ENCODE data around the gene TMEM205.
A peak's percentile ranks its signal among the peaks of the same experiment; 100 is the strongest.
"Not testable (repeated sequence)": the region's sequence is repeated elsewhere in the genome, so short reads cannot be mapped to it uniquely, and the experiment has no call there.

Gene TMEM205

GRCh38 chr19:11320278-11320995 lies 25.6 kb downstream of the TMEM205 start:
- not testable (repeated sequence) for H3K9me3 ChIP-seq (replicated peaks; ENCODE audit: low read length); H3K4me3 ChIP-seq (ENCODE audit: low read length); H3K27me3 ChIP-seq (ENCODE audit: control insufficient read depth, insufficient read depth, low read length); H3K4me2 ChIP-seq (ENCODE audit: low read length); H3K9ac ChIP-seq (ENCODE audit: low read depth, low read length); H3K36me3 ChIP-seq (ENCODE audit: insufficient read depth, low read length)
- H3K4me1 ChIP-seq (ENCODE audit: control insufficient read depth, insufficient read depth, low read length): peaks cover 16% of the 10 kb centered on the region

GRCh38 chr19:11306337-11306736 lies 39.7 kb downstream of the TMEM205 start:
- H3K9me3 ChIP-seq (replicated peaks; ENCODE audit: low read length): no peaks in the 10 kb centered on the region
- H3K4me2 ChIP-seq (ENCODE audit: low read length): no peak overlapping the region
- H3K27me3 ChIP-seq (ENCODE audit: control insufficient read depth, insufficient read depth, low read length): peaks cover 8% of the 10 kb centered on the region
- no peaks in the 10 kb centered on the region for H3K4me1 ChIP-seq (ENCODE audit: control insufficient read depth, insufficient read depth, low read length)
- H3K36me3 ChIP-seq (ENCODE audit: insufficient read depth, low read length): no peaks in the 10 kb centered on the region
- H3K9ac ChIP-seq (ENCODE audit: low read depth, low read length): no peak overlapping the region
- no peak overlapping the region for H3K4me3 ChIP-seq (ENCODE audit: low read length)

GRCh38 chr19:11304936-11305335 lies 41.1 kb downstream of the TMEM205 start:
- Histone ChIP-seq H3K9me3 (replicated peaks; ENCODE audit: low read length) (no peaks in the 10 kb centered on the region), H3K36me3 (ENCODE audit: insufficient read depth, low read length) (no peaks in the 10 kb centered on the region), H3K4me1 (ENCODE audit: control insufficient read depth, insufficient read depth, low read length) (no peaks in the 10 kb centered on the region), H3K4me3 (ENCODE audit: low read length) (no peak overlapping the region), H3K27me3 (ENCODE audit: control insufficient read depth, insufficient read depth, low read length) (peaks cover 19% of the 10 kb centered on the region), H3K4me2 (ENCODE audit: low read length) (no peak overlapping the region), H3K9ac (ENCODE audit: low read depth, low read length) (no peak overlapping the region)

GRCh38 chr19:11300811-11301120 lies 45.3 kb downstream of the TMEM205 start:
- Histone ChIP-seq H3K9me3 (replicated peaks; ENCODE audit: low read length) (no peaks in the 10 kb centered on the region), H3K4me1 (ENCODE audit: control insufficient read depth, insufficient read depth, low read length) (no peaks in the 10 kb centered on the region), H3K27me3 (ENCODE audit: control insufficient read depth, insufficient read depth, low read length) (peaks cover 11% of the 10 kb centered on the region), H3K4me2 (ENCODE audit: low read length) (no peak overlapping the region), H3K36me3 (ENCODE audit: insufficient read depth, low read length) (no peaks in the 10 kb centered on the region), H3K9ac (ENCODE audit: low read depth, low read length) (no peak overlapping the region), H3K4me3 (ENCODE audit: low read length) (no peak overlapping the region)

GRCh38 chr19:11299946-11300810 lies 45.9 kb downstream of the TMEM205 start:
- H3K9me3 ChIP-seq (replicated peaks; ENCODE audit: low read length): no peaks in the 10 kb centered on the region
- H3K9ac ChIP-seq (ENCODE audit: low read depth, low read length): no peak overlapping the region
- H3K4me2 ChIP-seq (ENCODE audit: low read length): no peak overlapping the region
- no peaks in the 10 kb centered on the region for H3K36me3 ChIP-seq (ENCODE audit: insufficient read depth, low read length)
- H3K27me3 ChIP-seq (ENCODE audit: control insufficient read depth, insufficient read depth, low read length): peaks cover 11% of the 10 kb centered on the region
- H3K4me3 ChIP-seq (ENCODE audit: low read length): no peak overlapping the region
- no peaks in the 10 kb centered on the region for H3K4me1 ChIP-seq (ENCODE audit: control insufficient read depth, insufficient read depth, low read length)

GRCh38 chr19:11296264-11296663 lies 49.8 kb downstream of the TMEM205 start:
- Histone ChIP-seq H3K4me3 (ENCODE audit: low read length) (no peak overlapping the region), H3K9ac (ENCODE audit: low read depth, low read length) (no peak overlapping the region), H3K36me3 (ENCODE audit: insufficient read depth, low read length) (no peaks in the 10 kb centered on the region), H3K4me1 (ENCODE audit: control insufficient read depth, insufficient read depth, low read length) (peaks cover 7% of the 10 kb centered on the region), H3K9me3 (replicated peaks; ENCODE audit: low read length) (no peaks in the 10 kb centered on the region), H3K4me2 (ENCODE audit: low read length) (no peak overlapping the region), H3K27me3 (ENCODE audit: control insufficient read depth, insufficient read depth, low read length) (peaks cover 11% of the 10 kb centered on the region)

- no peaks in the 10 kb centered on the region for H3K36me3 ChIP-seq (ENCODE audit: insufficient read depth, low read length)
- H3K4me3 ChIP-seq (ENCODE audit: low read length): no peak within 1 kb of the TSS
- H3K4me1 ChIP-seq (ENCODE audit: control insufficient read depth, insufficient read depth, low read length): peaks cover 7% of the 10 kb centered on the region
- H3K4me2 ChIP-seq (ENCODE audit: low read length): no peak within 1 kb of the TSS
- no peak within 1 kb of the TSS for H3K9ac ChIP-seq (ENCODE audit: low read depth, low read length)
- H3K9me3 ChIP-seq (replicated peaks; ENCODE audit: low read length): no peaks in the 10 kb centered on the region
- peaks cover 8% of the 10 kb centered on the region for H3K27me3 ChIP-seq (ENCODE audit: control insufficient read depth, insufficient read depth, low read length)
Measured at GRCh38 chr19:11295665-11296245, 50.3 kb downstream of the TMEM205 start, which contains the start of gene TSPAN16. Gene TSPAN16 (plus strand): TSS chr19:11296160. CDS start chr19:11296298, 138 bp downstream.

- H3K27me3 ChIP-seq (ENCODE audit: control insufficient read depth, insufficient read depth, low read length): peaks cover 3% of the 10 kb centered on the region
Measured at GRCh38 chr19:11295180-11295579, 50.9 kb downstream of the TMEM205 start.

GRCh38 chr19:11293433-11294389 lies 52.4 kb downstream of the TMEM205 start:
- Histone ChIP-seq H3K9ac (ENCODE audit: low read depth, low read length) (peak overlapping the region; percentile 38), H3K27me3 (ENCODE audit: control insufficient read depth, insufficient read depth, low read length) (no peaks in the 10 kb centered on the region), H3K4me3 (ENCODE audit: low read length) (peak overlapping the region; percentile 55), H3K4me1 (ENCODE audit: control insufficient read depth, insufficient read depth, low read length) (peaks cover 7% of the 10 kb centered on the region), H3K4me2 (ENCODE audit: low read length) (peak overlapping the region; percentile 74), H3K9me3 (replicated peaks; ENCODE audit: low read length) (no peaks in the 10 kb centered on the region), H3K36me3 (ENCODE audit: insufficient read depth, low read length) (no peaks in the 10 kb centered on the region)

More at GRCh38 chr19:11295180-11295579, 50.9 kb downstream of the TMEM205 start:
- H3K36me3 ChIP-seq (ENCODE audit: insufficient read depth, low read length): no peaks in the 10 kb centered on the region
- no peak overlapping the region for H3K9ac ChIP-seq (ENCODE audit: low read depth, low read length)
- no peak overlapping the region for H3K4me2 ChIP-seq (ENCODE audit: low read length)
- H3K4me3 ChIP-seq (ENCODE audit: low read length): no peak overlapping the region
- H3K4me1 ChIP-seq (ENCODE audit: control insufficient read depth, insufficient read depth, low read length): peaks cover 7% of the 10 kb centered on the region
- H3K9me3 ChIP-seq (replicated peaks; ENCODE audit: low read length): no peaks in the 10 kb centered on the region

Data from skeletal muscle satellite cell (primary cell).